Measurements from ENCODE around the gene HAUS8. TPM values are rescaled to one million over a fixed set of nuclear protein-coding genes. Genes with fewer than 3 reads are reported as not detected.

The HAUS8 gene
- total and polyA plus RNA-seq, 2 of the 13 experiments (the other 11 are each of a cell fraction or from before 2014, with no cell fraction given), result 7.8 to 17.5 TPM

DNA sequence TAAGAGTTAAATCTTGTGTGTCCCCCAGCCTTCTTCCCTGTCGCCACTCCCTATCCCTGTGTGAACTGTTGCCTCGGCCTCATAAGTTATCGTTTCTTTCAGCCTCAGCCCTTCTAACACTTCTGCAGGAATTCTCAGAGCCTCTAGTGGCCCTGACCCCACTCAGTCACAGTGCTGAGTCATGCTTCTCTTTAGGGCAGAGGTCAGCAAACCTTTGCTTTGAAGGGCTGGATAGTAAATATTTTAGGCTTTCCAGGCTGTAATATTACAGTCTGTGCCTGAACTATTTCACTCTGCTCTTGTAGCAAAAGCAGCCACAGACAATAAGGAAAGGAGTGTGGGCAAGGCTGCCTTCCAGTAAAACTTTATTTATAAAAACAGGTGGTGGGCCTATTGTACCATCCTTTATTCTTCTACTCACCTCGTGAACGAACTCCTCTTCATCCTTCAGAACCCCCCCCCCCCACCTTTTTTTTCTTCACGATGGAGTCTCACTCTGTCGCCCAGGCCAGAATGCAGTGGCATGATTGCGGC is 22.4 kb upstream of the HAUS8 start (continued):
- TF ChIP-seq, protein P1, sequence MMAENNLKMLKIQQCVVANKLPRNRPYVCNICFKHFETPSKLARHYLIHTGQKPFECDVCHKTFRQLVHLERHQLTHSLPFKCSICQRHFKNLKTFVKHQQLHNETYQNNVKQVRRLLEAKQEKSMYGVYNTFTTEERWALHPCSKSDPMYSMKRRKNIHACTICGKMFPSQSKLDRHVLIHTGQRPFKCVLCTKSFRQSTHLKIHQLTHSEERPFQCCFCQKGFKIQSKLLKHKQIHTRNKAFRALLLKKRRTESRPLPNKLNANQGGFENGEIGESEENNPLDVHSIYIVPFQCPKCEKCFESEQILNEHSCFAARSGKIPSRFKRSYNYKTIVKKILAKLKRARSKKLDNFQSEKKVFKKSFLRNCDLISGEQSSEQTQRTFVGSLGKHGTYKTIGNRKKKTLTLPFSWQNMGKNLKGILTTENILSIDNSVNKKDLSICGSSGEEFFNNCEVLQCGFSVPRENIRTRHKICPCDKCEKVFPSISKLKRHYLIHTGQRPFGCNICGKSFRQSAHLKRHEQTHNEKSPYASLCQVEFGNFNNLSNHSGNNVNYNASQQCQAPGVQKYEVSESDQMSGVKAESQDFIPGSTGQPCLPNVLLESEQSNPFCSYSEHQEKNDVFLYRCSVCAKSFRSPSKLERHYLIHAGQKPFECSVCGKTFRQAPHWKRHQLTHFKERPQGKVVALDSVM (CRISPR knock-in tag; IDR thresholded peaks at IDR 0.05), result peak; percentile 89
- TF ChIP-seq ZNF747 (CRISPR knock-in tag; IDR thresholded peaks at IDR 0.05; ENCODE audit: borderline replicate concordance), result no peak
- TF ChIP-seq, protein P2, sequence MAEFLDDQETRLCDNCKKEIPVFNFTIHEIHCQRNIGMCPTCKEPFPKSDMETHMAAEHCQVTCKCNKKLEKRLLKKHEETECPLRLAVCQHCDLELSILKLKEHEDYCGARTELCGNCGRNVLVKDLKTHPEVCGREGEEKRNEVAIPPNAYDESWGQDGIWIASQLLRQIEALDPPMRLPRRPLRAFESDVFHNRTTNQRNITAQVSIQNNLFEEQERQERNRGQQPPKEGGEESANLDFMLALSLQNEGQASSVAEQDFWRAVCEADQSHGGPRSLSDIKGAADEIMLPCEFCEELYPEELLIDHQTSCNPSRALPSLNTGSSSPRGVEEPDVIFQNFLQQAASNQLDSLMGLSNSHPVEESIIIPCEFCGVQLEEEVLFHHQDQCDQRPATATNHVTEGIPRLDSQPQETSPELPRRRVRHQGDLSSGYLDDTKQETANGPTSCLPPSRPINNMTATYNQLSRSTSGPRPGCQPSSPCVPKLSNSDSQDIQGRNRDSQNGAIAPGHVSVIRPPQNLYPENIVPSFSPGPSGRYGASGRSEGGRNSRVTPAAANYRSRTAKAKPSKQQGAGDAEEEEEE (CRISPR knock-in tag; IDR thresholded peaks at IDR 0.05; ENCODE audit: borderline replicate concordance), result no peak
- peak; percentile 44; the same call in 1 of the 2 replicates for TF ChIP-seq NCOR1 (IDR thresholded peaks at IDR 0.05; ENCODE audit: borderline replicate concordance, low read length)
- TF ChIP-seq, protein P3, sequence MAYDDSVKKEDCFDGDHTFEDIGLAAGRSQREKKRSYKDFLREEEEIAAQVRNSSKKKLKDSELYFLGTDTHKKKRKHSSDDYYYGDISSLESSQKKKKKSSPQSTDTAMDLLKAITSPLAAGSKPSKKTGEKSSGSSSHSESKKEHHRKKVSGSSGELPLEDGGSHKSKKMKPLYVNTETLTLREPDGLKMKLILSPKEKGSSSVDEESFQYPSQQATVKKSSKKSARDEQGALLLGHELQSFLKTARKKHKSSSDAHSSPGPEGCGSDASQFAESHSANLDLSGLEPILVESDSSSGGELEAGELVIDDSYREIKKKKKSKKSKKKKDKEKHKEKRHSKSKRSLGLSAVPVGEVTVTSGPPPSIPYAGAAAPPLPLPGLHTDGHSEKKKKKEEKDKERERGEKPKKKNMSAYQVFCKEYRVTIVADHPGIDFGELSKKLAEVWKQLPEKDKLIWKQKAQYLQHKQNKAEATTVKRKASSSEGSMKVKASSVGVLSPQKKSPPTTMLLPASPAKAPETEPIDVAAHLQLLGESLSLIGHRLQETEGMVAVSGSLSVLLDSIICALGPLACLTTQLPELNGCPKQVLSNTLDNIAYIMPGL (CRISPR knock-in tag; IDR thresholded peaks at IDR 0.05; ENCODE audit: borderline replicate concordance in 1 of 2, low read depth in 1 of 2), result 0 out of 4 replicates have a peak, but pooled peaks of 1 of the 2 experiments have one; percentile 33
- TF ChIP-seq, protein P4, sequence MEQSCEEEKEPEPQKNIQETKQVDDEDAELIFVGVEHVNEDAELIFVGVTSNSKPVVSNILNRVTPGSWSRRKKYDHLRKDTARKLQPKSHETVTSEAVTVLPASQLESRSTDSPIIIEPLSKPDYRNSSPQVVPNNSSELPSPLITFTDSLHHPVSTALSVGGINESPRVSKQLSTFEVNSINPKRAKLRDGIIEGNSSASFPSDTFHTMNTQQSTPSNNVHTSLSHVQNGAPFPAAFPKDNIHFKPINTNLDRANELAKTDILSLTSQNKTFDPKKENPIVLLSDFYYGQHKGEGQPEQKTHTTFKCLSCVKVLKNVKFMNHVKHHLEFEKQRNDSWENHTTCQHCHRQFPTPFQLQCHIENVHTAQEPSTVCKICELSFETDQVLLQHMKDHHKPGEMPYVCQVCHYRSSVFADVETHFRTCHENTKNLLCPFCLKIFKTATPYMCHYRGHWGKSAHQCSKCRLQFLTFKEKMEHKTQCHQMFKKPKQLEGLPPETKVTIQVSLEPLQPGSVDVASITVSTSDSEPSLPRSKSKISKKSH (CRISPR knock-in tag; IDR thresholded peaks at IDR 0.05; ENCODE audit: borderline replicate concordance), result no peak
- TF ChIP-seq, protein P5, sequence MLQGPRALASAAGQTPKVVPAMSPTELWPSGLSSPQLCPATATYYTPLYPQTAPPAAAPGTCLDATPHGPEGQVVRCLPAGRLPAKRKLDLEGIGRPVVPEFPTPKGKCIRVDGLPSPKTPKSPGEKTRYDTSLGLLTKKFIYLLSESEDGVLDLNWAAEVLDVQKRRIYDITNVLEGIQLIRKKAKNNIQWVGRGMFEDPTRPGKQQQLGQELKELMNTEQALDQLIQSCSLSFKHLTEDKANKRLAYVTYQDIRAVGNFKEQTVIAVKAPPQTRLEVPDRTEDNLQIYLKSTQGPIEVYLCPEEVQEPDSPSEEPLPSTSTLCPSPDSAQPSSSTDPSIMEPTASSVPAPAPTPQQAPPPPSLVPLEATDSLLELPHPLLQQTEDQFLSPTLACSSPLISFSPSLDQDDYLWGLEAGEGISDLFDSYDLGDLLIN (CRISPR knock-in tag; IDR thresholded peaks at IDR 0.05; ENCODE audit: borderline replicate concordance), result no peak
- peak; percentile 97 for TF ChIP-seq FOSL2 (CRISPR knock-in tag; IDR thresholded peaks at IDR 0.05)
- TF ChIP-seq ZNF432 (CRISPR knock-in tag; IDR thresholded peaks at IDR 0.05; ENCODE audit: borderline replicate concordance), result no peak
- TF ChIP-seq, protein P6, sequence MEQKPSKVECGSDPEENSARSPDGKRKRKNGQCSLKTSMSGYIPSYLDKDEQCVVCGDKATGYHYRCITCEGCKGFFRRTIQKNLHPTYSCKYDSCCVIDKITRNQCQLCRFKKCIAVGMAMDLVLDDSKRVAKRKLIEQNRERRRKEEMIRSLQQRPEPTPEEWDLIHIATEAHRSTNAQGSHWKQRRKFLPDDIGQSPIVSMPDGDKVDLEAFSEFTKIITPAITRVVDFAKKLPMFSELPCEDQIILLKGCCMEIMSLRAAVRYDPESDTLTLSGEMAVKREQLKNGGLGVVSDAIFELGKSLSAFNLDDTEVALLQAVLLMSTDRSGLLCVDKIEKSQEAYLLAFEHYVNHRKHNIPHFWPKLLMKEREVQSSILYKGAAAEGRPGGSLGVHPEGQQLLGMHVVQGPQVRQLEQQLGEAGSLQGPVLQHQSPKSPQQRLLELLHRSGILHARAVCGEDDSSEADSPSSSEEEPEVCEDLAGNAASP (CRISPR knock-in tag; IDR thresholded peaks at IDR 0.05; ENCODE audit: borderline replicate concordance), result peak; percentile 91; the same call in 1 of the 2 replicates
- peak; percentile 52; the same call in 1 of the 2 replicates for TF ChIP-seq ZNF614 (CRISPR knock-in tag; IDR thresholded peaks at IDR 0.05; ENCODE audit: borderline replicate concordance)
- TF ChIP-seq, protein P7, sequence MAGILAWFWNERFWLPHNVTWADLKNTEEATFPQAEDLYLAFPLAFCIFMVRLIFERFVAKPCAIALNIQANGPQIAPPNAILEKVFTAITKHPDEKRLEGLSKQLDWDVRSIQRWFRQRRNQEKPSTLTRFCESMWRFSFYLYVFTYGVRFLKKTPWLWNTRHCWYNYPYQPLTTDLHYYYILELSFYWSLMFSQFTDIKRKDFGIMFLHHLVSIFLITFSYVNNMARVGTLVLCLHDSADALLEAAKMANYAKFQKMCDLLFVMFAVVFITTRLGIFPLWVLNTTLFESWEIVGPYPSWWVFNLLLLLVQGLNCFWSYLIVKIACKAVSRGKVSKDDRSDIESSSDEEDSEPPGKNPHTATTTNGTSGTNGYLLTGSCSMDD (CRISPR knock-in tag; IDR thresholded peaks at IDR 0.05), result no peak
- peak; percentile 80 for TF ChIP-seq NCOA2 (CRISPR knock-in tag; IDR thresholded peaks at IDR 0.05)
- TF ChIP-seq, protein P8, sequence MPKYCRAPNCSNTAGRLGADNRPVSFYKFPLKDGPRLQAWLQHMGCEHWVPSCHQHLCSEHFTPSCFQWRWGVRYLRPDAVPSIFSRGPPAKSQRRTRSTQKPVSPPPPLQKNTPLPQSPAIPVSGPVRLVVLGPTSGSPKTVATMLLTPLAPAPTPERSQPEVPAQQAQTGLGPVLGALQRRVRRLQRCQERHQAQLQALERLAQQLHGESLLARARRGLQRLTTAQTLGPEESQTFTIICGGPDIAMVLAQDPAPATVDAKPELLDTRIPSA (CRISPR knock-in tag; IDR thresholded peaks at IDR 0.05; ENCODE audit: borderline replicate concordance), result no peak

Data from HepG2 (cell line).